Smooth muscle cell (in vitro differentiated cells): Measurements from ENCODE around the gene SMARCC2. TPM values are rescaled to one million over a fixed set of nuclear protein-coding genes. Genes with fewer than 3 reads are reported as not detected.

Source experiments
- DNase-seq: peaks from one replicate; lab custom pipeline; 2025; ENCODE audit not compliant: unreplicated experiment; lab: John Stamatoyannopoulos, UW
- H2AFZ ChIP-seq: fragments of 200-600 bp; sonication (generic); 2 replicates; pipeline ENCODE4 v1.6.0; 2016; ENCODE audit warnings: antibody characterized with exemption, low read depth, mild to moderate bottlenecking
- H3F3A ChIP-seq: fragments of 200-600 bp; sonication (generic); 2 replicates; pipeline ENCODE4 v1.6.0; 2017; ENCODE audit warnings: antibody characterized with exemption, low read depth
- H3K27ac ChIP-seq: fragments of 200-600 bp; sonication (generic); 2 replicates; pipeline ENCODE4 v1.5.1; 2016; ENCODE audit warnings: low read depth, mild to moderate bottlenecking
- H3K27me3 ChIP-seq: fragments of 200-600 bp; sonication (generic); 2 replicates; pipeline ENCODE4 v1.6.1; 2016; ENCODE audit warnings: low read depth, mild to moderate bottlenecking
- H3K36me3 ChIP-seq: fragments of 200-600 bp; sonication (generic); 2 replicates; pipeline ENCODE4 v1.5.1; 2016; ENCODE audit warnings: low read depth
- H3K4me1 ChIP-seq: fragments of 200-600 bp; sonication (generic); 2 replicates; pipeline ENCODE4 v1.5.1; 2016; ENCODE audit warnings: low read depth
- H3K4me2 ChIP-seq: fragments of 200-600 bp; sonication (generic); 2 replicates; pipeline ENCODE4 v1.6.0; 2016; ENCODE audit warnings: mild to moderate bottlenecking
- H3K4me3 ChIP-seq: fragments of 200-600 bp; sonication (generic); 2 replicates; pipeline ENCODE4 v1.5.1; 2016; ENCODE audit warnings: mild to moderate bottlenecking
- H3K79me2 ChIP-seq: fragments of 200-600 bp; sonication (generic); 2 replicates; pipeline ENCODE4 v1.6.0; 2016; ENCODE audit warnings: low read depth, mild to moderate bottlenecking
- H3K9ac ChIP-seq: fragments of 200-600 bp; sonication (generic); 2 replicates; pipeline ENCODE4 v1.6.0; 2016; ENCODE audit warnings: low read depth
- H3K9me3 ChIP-seq: fragments of 200-600 bp; sonication (generic); replicated peaks from 2 replicates; pipeline ENCODE4 v1.5.1; 2016; ENCODE audit warnings: low read depth
- H4K20me1 ChIP-seq: fragments of 200-600 bp; sonication (generic); 2 replicates; pipeline ENCODE4 v1.6.0; 2016; ENCODE audit warnings: low read depth
- CTCF ChIP-seq: fragments of 200-600 bp; sonication (generic); IDR thresholded peaks from 2 replicates; pipeline ENCODE4 v1.5.1; 2017; ENCODE audit warnings: borderline replicate concordance, mild to moderate bottlenecking, antibody characterized with exemption; ENCODE audit not compliant: insufficient read depth, poor library complexity, severe bottlenecking
- WGBS: methylation state at CpG from one replicate; pipeline ENCODE4 v1.1.7; 2016; ENCODE audit warnings: low lambda C conversion rate; 5-methylcytosine and 5-hydroxymethylcytosine counted together
- polyA plus RNA-seq: library from polyadenylated mRNA; unstranded; fragments of >200 nt; fragmentation: Nextera tagmentation; extraction: Ambion mirVana; gene quantifications from 2 replicates; pipeline ENCODE4 v1.2.1, GENCODE V29; 2016
- total RNA-seq: library from RNA; depleted of rRNA; stranded (reverse); fragments of >200 nt; gene quantifications from 2 replicates; pipeline ENCODE4 v1.2.3, GENCODE V29; 2014

The SMARCC2 gene
- total and polyA plus RNA-seq, 2 experiments from 2014 or later, result 32.2 to 43.8 TPM

- H3K27ac ChIP-seq, result peak overlapping the region; percentile 64
- peaks cover 21% of the 10 kb centered on the region for H3K4me1 ChIP-seq
- DNase-seq, result peak; percentile 25
- no peaks in the 10 kb centered on the region for H4K20me1 ChIP-seq
- H3K79me2 ChIP-seq, result peaks cover 14% of the 10 kb centered on the region
- peak overlapping the region; percentile 10 for H2AFZ ChIP-seq
- WGBS, result 6% methylated on average over 28 of the region's 29 CpGs
- no peaks in the 10 kb centered on the region for H3K27me3 ChIP-seq
- H3K4me2 ChIP-seq, result peak overlapping the region; percentile 90
- H3K9me3 ChIP-seq, result no peaks in the 10 kb centered on the region
- H3K4me3 ChIP-seq, result peak overlapping the region; percentile 82
- H3F3A ChIP-seq, result peaks cover 14% of the 10 kb centered on the region
- no peaks in the 10 kb centered on the region for H3K36me3 ChIP-seq
- peak overlapping the region; percentile 53 for H3K9ac ChIP-seq
- TF ChIP-seq CTCF, result no peak
Observed at GRCh38 chr12:56129206-56129941, 59.9 kb downstream of the SMARCC2 start.

GRCh38 chr12:56128670-56129205 lies 60.5 kb downstream of the SMARCC2 start:
- H3K36me3 ChIP-seq, result no peaks in the 10 kb centered on the region
- H3K9ac ChIP-seq, result peak overlapping the region; percentile 53
- H3K4me1 ChIP-seq, result peaks cover 21% of the 10 kb centered on the region
- peak overlapping the region; percentile 90 for H3K4me2 ChIP-seq
- WGBS, result under 1% methylated on average over 19 of the region's 20 CpGs
- H3K9me3 ChIP-seq, result no peaks in the 10 kb centered on the region
- peak; percentile 46 for DNase-seq
- no peaks in the 10 kb centered on the region for H3K27me3 ChIP-seq
- H4K20me1 ChIP-seq, result no peaks in the 10 kb centered on the region
- H3K27ac ChIP-seq, result peak overlapping the region; percentile 64
- peak overlapping the region; percentile 82 for H3K4me3 ChIP-seq
- peak overlapping the region; percentile 10 for H2AFZ ChIP-seq
- peaks cover 14% of the 10 kb centered on the region for H3F3A ChIP-seq
- no peak for TF ChIP-seq CTCF
- H3K79me2 ChIP-seq, result peaks cover 14% of the 10 kb centered on the region

GRCh38 chr12:56127888-56128669 lies 61.2 kb downstream of the SMARCC2 start, which contains the start of gene ESYT1:
Gene ESYT1, plus strand, starts transcription at chr12:56128267. Its CDS starts 53 bp downstream, at chr12:56128320.
- peak within 1 kb of the TSS; percentile 75 for H3K9ac ChIP-seq
- H3K9me3 ChIP-seq, result no peaks in the 10 kb centered on the region
- peaks cover 21% of the 10 kb centered on the region for H3K4me1 ChIP-seq
- peak within 1 kb of the TSS; percentile 10 for H2AFZ ChIP-seq
- peak; percentile 89 for DNase-seq
- under 1% methylated on average over 49 of the region's 49 CpGs for WGBS
- peak within 1 kb of the TSS; percentile 90 for H3K4me2 ChIP-seq
- no peaks in the 10 kb centered on the region for H3K27me3 ChIP-seq
- H3K36me3 ChIP-seq, result no peaks in the 10 kb centered on the region
- no peak for TF ChIP-seq CTCF
- peaks cover 14% of the 10 kb centered on the region for H3K79me2 ChIP-seq
- peak within 1 kb of the TSS; percentile 92 for H3K27ac ChIP-seq
- peak within 1 kb of the TSS; percentile 82 for H3K4me3 ChIP-seq
- peaks cover 14% of the 10 kb centered on the region for H3F3A ChIP-seq
- H4K20me1 ChIP-seq, result no peaks in the 10 kb centered on the region
